ENCODE measurements around the gene SPTLC2.

- TF ChIP-seq POLR2A (IDR thresholded peaks at IDR 0.05) = no peak
- no peak for TF ChIP-seq CTCF (IDR thresholded peaks at IDR 0.05)
These were observed 53.8 kb downstream of the SPTLC2 start for GRCh38 chr14:77562681-77563080.

All from gastroesophageal sphincter (tissue), 3 donors.